ENCODE measurements around the gene BICC1.

BICC1 gene

DNA sequence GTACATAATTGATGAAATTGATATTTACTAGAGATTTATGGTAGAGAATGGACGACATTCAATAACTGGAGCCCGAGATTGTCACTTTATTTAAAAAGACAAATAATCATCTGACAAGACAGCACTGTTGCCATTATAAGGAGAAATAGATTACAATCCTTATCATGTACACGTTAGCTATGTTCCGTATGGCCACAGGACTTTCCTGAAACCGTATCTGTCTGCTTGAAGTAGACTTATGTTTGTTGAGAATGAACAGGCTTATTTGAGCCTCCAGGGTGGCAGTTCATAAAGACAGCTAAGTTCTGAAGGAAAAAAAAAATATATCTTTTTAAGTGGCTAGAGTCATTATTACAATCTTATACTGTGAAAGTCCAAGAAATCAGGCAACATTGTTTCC lies 317.2 kb downstream of the BICC1 start:
- no peak for DNase-seq (ENCODE audit: low read depth in 2 of 2)
- no peak overlapping the region for H3K4me3 ChIP-seq (replicated peaks in 1 of 2; ENCODE audit: low read depth in 2 of 2, low read length in 2 of 2)
- TF ChIP-seq, protein P1, sequence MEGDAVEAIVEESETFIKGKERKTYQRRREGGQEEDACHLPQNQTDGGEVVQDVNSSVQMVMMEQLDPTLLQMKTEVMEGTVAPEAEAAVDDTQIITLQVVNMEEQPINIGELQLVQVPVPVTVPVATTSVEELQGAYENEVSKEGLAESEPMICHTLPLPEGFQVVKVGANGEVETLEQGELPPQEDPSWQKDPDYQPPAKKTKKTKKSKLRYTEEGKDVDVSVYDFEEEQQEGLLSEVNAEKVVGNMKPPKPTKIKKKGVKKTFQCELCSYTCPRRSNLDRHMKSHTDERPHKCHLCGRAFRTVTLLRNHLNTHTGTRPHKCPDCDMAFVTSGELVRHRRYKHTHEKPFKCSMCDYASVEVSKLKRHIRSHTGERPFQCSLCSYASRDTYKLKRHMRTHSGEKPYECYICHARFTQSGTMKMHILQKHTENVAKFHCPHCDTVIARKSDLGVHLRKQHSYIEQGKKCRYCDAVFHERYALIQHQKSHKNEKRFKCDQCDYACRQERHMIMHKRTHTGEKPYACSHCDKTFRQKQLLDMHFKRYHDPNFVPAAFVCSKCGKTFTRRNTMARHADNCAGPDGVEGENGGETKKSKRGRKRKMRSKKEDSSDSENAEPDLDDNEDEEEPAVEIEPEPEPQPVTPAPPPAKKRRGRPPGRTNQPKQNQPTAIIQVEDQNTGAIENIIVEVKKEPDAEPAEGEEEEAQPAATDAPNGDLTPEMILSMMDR (IDR thresholded peaks at IDR 0.05; ENCODE audit: low read depth, low read length) = no peak

DNA sequence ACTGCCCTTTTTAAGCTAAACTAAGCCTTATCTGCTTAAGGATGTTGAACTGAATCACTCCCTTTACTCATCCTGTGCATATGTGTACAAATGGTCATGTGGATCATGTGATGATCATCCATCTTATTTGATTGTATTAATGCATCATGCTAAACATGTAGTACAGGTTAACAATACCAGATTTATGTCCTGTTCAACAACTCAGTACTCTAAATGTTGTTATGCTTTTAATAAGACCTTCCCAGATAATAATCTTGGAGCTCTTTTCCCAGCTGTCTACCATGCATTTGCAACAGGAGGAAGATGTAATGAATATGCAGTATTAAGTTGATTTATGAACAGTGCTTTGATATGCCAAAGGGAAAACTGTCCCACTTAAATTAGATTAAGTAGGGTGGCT lies 318.0 kb downstream of the BICC1 start:
- no peak overlapping the region for H3K4me3 ChIP-seq (replicated peaks in 1 of 2; ENCODE audit: low read depth in 2 of 2, low read length in 2 of 2)
- TF ChIP-seq, protein P1 (IDR thresholded peaks at IDR 0.05; ENCODE audit: low read depth, low read length) = no peak
- no peak for DNase-seq (ENCODE audit: low read depth in 2 of 2)

GRCh38 chr10:58833771-58834561 lies 321.3 kb downstream of the BICC1 start:
- H3K4me3 ChIP-seq (replicated peaks in 1 of 2; ENCODE audit: low read depth in 2 of 2, low read length in 2 of 2) = no peak overlapping the region
- no peak for DNase-seq (ENCODE audit: low read depth in 2 of 2)
- TF ChIP-seq, protein P1 (IDR thresholded peaks at IDR 0.05; ENCODE audit: low read depth, low read length) = no peak

- DNase-seq (ENCODE audit: low read depth in 2 of 2) = no peak
- H3K4me3 ChIP-seq (replicated peaks in 1 of 2; ENCODE audit: low read depth in 2 of 2, low read length in 2 of 2) = no peak overlapping the region
- TF ChIP-seq, protein P1 (IDR thresholded peaks at IDR 0.05; ENCODE audit: low read depth, low read length) = no peak
Observed at GRCh38 chr10:58836176-58836700, 323.6 kb downstream of the BICC1 start.

DNA sequence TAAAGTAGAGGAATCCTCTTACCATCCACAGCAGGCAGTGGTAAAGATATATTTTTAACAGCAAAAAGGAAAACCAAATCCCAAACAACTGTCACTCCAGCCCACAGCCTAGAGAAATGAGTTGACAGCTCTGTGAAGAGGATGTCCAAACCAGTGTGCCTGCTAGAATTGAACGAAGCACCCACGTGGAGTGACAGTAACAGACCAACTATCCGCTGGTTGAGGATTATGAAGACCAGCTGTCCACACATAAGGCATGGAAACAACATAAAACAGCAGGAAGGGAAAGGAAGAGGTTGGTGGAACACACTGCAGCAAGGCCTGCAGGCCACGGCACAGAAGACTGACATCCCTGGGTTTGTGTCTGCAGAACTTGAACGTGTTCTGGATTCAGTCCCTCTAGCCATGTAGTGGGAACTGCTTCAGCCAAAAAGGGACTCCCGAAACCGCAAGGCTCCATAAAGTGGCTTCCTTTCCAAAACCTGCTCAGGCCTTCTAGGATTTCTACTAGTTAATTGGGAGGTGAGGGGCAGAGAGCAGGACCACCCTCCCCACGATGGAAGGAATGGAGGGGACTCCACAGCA lies 324.4 kb downstream of the BICC1 start:
- H3K4me3 ChIP-seq (replicated peaks in 1 of 2; ENCODE audit: low read depth in 2 of 2, low read length in 2 of 2) = no peak overlapping the region
- no peak for DNase-seq (ENCODE audit: low read depth in 2 of 2)

DNA sequence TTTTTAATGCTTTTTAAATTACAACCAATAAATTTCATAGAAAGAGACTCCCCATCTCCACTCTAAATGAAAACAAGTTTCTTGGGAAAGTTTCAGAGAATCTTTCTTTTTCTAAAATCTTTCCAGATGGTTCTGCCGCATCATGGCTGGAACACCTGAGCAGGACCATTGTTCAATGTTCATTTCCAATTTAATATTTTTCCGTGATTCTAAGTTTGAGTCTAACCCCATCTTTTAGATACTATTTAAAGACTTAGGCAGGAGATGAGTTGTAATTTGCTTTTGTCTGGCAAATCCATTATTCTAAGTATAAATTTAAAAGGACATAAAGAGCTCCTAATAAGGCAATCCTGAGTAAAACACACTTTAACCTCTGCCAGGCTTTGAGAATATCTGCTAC lies 325.2 kb downstream of the BICC1 start:
- DNase-seq (ENCODE audit: low read depth in 2 of 2) = no peak
- TF ChIP-seq, protein P1 (IDR thresholded peaks at IDR 0.05; ENCODE audit: low read depth, low read length) = no peak
- no peak overlapping the region for H3K4me3 ChIP-seq (replicated peaks in 1 of 2; ENCODE audit: low read depth in 2 of 2, low read length in 2 of 2)

More for the DNA sequence above, 324.4 kb downstream of the BICC1 start:
- TF ChIP-seq, protein P1 (IDR thresholded peaks at IDR 0.05; ENCODE audit: low read depth, low read length) = no peak

All from cardiac fibroblast (primary cell).